IPS-NIHi7 (cell line): Measurements from ENCODE around the gene GHITM.
"Not testable (repeated sequence)": the region's sequence is repeated elsewhere in the genome, so short reads cannot be mapped to it uniquely, and the experiment has no call there.

ENCODE experiments used
- DNase-seq: peaks from one replicate; pipeline ENCODE4 v3.0.0; 2012; ENCODE audit warnings: mixed read lengths; ENCODE audit errors: extremely low spot score

The GHITM gene

GRCh38 chr10:84176351-84176750 is 37.0 kb downstream of the GHITM start:
- DNase-seq = no peak

- no peak for DNase-seq
Observed at GRCh38 chr10:84176836-84177474, 37.6 kb downstream of the GHITM start.

- DNase-seq = no peak
Observed at GRCh38 chr10:84177541-84178141, 38.3 kb downstream of the GHITM start.

GRCh38 chr10:84178160-84178609 is 38.9 kb downstream of the GHITM start:
- no peak for DNase-seq

GRCh38 chr10:84179059-84179710 is 39.9 kb downstream of the GHITM start:
- DNase-seq = no peak

GRCh38 chr10:84180386-84180785 is 41.1 kb downstream of the GHITM start:
- not testable (repeated sequence) for DNase-seq

- DNase-seq = no peak
Observed at GRCh38 chr10:84181631-84182030, 42.3 kb downstream of the GHITM start.

GRCh38 chr10:84184517-84184916 is 45.2 kb downstream of the GHITM start:
- no peak for DNase-seq

GRCh38 chr10:84185526-84186175 is 46.3 kb downstream of the GHITM start:
- no peak for DNase-seq

- no peak for DNase-seq
Observed at GRCh38 chr10:84188815-84189214, 49.5 kb downstream of the GHITM start.

GRCh38 chr10:84190621-84191020 is 51.3 kb downstream of the GHITM start:
- no peak for DNase-seq

GRCh38 chr10:84191106-84191505 is 51.8 kb downstream of the GHITM start:
- DNase-seq = no peak

GRCh38 chr10:84193327-84193726 is 54.0 kb downstream of the GHITM start:
- DNase-seq = no peak

GRCh38 chr10:84193846-84194423 is 54.6 kb downstream of the GHITM start:
- no peak for DNase-seq

GRCh38 chr10:84194424-84195043 is 55.2 kb downstream of the GHITM start, which contains the start of gene CDHR1:
TSS of gene CDHR1 (plus strand) at chr10:84194537. CDS start at chr10:84194761, 224 bp downstream.
- peak; percentile 77 for DNase-seq

- no peak for DNase-seq
Observed at GRCh38 chr10:84195044-84195830, 55.9 kb downstream of the GHITM start.

GRCh38 chr10:84196083-84196482 is 56.8 kb downstream of the GHITM start:
- no peak for DNase-seq

- no peak for DNase-seq
Observed at GRCh38 chr10:84196941-84197340, 57.6 kb downstream of the GHITM start.

- no peak for DNase-seq
Observed at GRCh38 chr10:84197643-84198042, 58.3 kb downstream of the GHITM start.

- no peak for DNase-seq
Observed at GRCh38 chr10:84198206-84198915, 59.1 kb downstream of the GHITM start.
